Tibial artery (tissue), 4 donors: ENCODE results near the gene CRACR2A.

Experiments
- DNase-seq, 2 donors: peaks; one replicate each; pipeline ENCODE4 v3.0.0-alpha.2; 2019
- H3K27ac ChIP-seq, 2 donors: fragments of 200-600 bp; sonication (generic) in 1 of 2; 1 replicate in 1 of 2; 2 replicates in 1 of 2; pipeline ENCODE4 v1.5.1; 2018 to 2019; ENCODE audit warnings: mild to moderate bottlenecking in 1 of 2
- H3K27me3 ChIP-seq, 2 donors: fragments of 200-600 bp; sonication (generic) in 1 of 2; one replicate each; pipeline versions ENCODE4 v1.5.1 to v1.6.0; 2016 to 2019
- H3K36me3 ChIP-seq, 3 donors: fragments of 200-600 bp; sonication (generic) in 2 of 3; one replicate each; pipeline ENCODE4 v1.5.1; 2016 to 2019; ENCODE audit warnings: mild to moderate bottlenecking in 2 of 3
- H3K4me1 ChIP-seq, 4 donors: fragments of 200-600 bp; sonication (generic) in 2 of 4; 1 replicate in 3 of 4; 2 replicates in 1 of 4; pipeline ENCODE4 v1.5.1; 2016 to 2019
- H3K4me3 ChIP-seq, 2 donors: fragments of 200-600 bp; sonication (generic) in 1 of 2; 1 replicate in 1 of 2; 2 replicates in 1 of 2; pipeline ENCODE4 v1.5.1; 2018 to 2019; ENCODE audit warnings: mild to moderate bottlenecking in 2 of 2
- H3K9me3 ChIP-seq, 3 donors: fragments of 200-600 bp; sonication (generic) in 1 of 3; one replicate each; pipeline ENCODE4 v1.5.1; 2016 to 2019
- intact Hi-C: fragments of 100-400 bp; cut with DNase I; formaldehyde crosslinking; loops from one replicate; pipeline ENCODE4 v1.15.0; 2023; ENCODE audit warnings: low total_unique reads
- TF ChIP-seq, protein P1 (sequence below), 2 experiments: fragments of 200-600 bp in 1 of 2; fragments of 450-650 bp in 1 of 2; IDR thresholded peaks; one replicate each; pipeline ENCODE4 v1.5.1; 2017 to 2019; ENCODE audit warnings: antibody characterized with exemption in 2 of 2, mild to moderate bottlenecking in 1 of 2, moderate library complexity in 1 of 2

The CRACR2A gene

DNA sequence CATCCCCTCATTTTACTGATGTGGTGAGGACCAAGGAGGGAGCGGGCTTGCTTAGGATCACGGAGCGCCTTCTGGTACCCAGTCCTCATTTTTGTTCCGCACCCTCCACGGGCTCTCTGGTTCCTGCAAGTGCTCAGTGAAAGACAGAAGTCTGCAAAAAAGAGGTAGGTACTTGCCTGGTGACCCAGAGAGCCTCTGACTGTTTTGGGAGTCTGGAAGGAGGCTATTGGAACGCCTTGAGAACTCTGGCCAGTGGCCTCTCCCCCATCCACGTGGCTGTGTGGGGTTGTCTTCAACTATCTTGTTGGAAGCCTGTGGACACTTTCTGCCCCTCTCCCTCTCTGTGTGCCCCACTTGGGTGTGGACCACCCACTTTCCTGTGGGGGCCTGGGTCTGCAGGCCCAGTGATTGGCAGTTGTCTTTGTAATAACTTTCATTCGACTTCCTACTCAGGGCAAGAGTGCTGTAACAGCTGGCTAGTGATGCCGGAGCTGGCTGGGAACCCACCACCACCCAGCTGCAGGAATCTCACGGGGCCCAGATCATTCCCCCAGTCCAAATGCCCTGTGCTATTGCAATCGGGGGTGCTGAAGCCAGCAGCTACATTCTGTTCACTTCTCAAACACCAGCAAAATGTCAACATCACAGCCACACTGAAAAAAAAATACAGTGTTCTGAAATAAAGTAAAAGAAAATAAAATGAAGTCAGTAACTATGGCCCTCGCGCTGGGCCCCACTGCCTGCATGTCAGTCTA lies 139.1 kb downstream of the CRACR2A start:
- H3K9me3 ChIP-seq = no peaks in the 10 kb centered on the region
- TF ChIP-seq, protein P1, sequence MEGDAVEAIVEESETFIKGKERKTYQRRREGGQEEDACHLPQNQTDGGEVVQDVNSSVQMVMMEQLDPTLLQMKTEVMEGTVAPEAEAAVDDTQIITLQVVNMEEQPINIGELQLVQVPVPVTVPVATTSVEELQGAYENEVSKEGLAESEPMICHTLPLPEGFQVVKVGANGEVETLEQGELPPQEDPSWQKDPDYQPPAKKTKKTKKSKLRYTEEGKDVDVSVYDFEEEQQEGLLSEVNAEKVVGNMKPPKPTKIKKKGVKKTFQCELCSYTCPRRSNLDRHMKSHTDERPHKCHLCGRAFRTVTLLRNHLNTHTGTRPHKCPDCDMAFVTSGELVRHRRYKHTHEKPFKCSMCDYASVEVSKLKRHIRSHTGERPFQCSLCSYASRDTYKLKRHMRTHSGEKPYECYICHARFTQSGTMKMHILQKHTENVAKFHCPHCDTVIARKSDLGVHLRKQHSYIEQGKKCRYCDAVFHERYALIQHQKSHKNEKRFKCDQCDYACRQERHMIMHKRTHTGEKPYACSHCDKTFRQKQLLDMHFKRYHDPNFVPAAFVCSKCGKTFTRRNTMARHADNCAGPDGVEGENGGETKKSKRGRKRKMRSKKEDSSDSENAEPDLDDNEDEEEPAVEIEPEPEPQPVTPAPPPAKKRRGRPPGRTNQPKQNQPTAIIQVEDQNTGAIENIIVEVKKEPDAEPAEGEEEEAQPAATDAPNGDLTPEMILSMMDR (IDR thresholded peaks at IDR 0.05) = no peak
- H3K27ac ChIP-seq = no peak overlapping the region
- peaks cover 0 to 10% (median 0%) of the 10 kb centered on the region in 3 donors for H3K36me3 ChIP-seq
- peaks cover 0 to 13% (median 3%) of the 10 kb centered on the region in 4 donors for H3K4me1 ChIP-seq
- H3K27me3 ChIP-seq = no peaks in the 10 kb centered on the region
- H3K4me3 ChIP-seq = no peak overlapping the region
- no peak for DNase-seq
- intact Hi-C loops = no loop called here

DNA sequence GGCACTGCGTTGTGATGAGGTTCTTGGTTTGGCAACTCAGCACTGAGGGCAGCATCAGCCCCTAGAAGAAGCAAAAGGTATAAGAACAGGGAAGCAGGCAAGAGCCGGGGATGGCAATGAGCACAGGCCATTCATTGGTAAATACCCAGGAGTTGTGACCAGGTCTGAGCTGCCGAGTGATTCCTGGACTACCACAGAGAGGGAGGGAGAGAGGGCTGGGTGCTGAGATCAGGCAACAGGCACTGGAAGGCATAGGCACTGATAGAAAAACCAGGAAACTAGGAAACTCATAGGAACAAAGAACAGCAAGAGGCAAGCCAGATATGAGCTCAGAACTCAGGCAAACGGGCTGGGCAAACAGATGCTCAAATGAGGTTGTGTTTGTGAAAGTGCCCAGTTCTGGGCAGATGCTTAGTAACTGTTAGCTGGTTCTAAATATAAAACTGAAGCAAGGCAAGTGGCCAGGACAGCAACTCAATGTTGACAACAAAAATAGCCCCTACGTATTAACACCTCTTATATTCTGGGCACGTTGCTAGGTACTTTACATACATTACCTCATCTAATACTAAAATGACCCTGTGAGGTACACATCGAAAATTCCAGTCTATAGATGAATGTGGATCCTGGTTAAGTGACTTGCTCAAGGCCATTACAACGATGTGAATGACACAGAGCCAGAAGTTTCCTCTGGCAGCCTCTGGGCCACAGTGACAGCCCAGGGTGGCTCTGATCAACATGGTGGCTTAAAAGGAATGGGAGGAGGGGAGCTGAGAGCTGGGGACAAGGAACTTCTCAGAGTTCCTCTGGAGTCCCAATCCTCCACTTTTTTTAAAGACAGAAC lies 140.8 kb downstream of the CRACR2A start:
- H3K4me1 ChIP-seq = peaks cover 0 to 13% (median 3%) of the 10 kb centered on the region in 4 donors
- no peak overlapping the region for H3K4me3 ChIP-seq
- H3K9me3 ChIP-seq = no peaks in the 10 kb centered on the region
- intact Hi-C loops = no loop called here
- H3K36me3 ChIP-seq = peaks cover 0 to 10% (median 0%) of the 10 kb centered on the region in 3 donors
- TF ChIP-seq, protein P1 (IDR thresholded peaks at IDR 0.05) = no peak
- H3K27me3 ChIP-seq = no peaks in the 10 kb centered on the region
- no peak overlapping the region for H3K27ac ChIP-seq
- DNase-seq = peak in 1 of 2 donors; percentile 35

DNA sequence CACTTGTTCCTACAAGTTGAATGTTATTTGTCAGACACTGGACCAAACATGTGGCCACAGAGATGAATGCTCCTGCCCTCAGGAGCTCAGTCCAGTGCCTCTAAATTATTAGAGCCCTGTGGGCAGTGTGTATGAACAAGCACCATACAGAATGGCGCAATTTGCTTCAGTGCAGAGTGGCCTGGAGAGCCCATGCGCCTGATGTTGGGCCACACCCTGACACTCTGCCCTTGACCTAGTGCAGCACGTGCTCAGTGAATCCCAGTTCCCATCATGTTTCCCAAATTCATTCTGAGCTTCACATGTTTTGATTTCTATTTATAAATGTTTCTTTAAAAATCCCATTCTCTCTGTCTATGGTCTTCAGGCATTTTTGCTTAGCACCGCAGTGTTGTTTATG lies 145.1 kb downstream of the CRACR2A start:
- DNase-seq = no peak
- Histone ChIP-seq H3K4me1 (peaks cover 0 to 16% (median 6%) of the 10 kb centered on the region in 4 donors), H3K9me3 (no peaks in the 10 kb centered on the region), H3K27ac (no peak overlapping the region), H3K4me3 (no peak overlapping the region), H3K36me3 (no peaks in the 10 kb centered on the region), H3K27me3 (peaks cover 0 to 6% of the 10 kb centered on the region in 2 donors)
- TF ChIP-seq, protein P1 (IDR thresholded peaks at IDR 0.05) = no peak
- intact Hi-C loops = no loop called here

DNA sequence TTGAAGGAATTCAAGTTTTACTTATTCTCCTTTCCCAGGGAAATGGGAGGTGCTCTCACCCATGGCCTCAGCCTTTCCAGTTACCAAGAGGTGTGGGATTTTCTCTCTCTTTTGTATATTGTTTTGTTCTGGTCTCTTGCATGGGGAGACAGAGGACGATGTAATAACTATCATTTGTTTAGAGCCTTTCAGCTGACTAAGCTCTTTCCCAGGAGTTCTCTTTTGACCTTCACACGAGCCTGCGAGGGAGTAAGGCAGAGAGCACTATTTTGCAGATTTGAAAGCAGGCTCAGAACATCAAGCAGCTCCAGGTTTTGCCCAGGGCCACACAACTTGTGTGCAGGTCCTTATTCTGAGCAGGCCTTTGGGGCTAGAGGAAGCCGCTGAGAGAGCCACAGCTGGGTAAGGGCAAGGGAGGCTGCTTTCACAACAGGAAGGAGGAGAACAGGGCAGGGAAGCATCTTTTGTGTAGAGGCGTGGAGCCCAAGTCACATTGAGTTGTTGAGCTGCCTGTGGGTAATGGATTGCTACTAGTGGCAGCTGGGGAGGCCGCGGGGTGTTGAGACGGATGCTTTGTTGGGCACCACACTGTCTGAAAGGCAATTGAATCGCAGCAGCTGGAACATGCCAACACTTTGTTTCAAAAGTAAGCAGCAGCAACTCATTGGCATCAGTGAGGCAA lies 145.7 kb downstream of the CRACR2A start:
- Histone ChIP-seq H3K36me3 (no peaks in the 10 kb centered on the region), H3K27ac (no peak overlapping the region), H3K9me3 (no peaks in the 10 kb centered on the region), H3K4me1 (peaks cover 0 to 16% (median 5%) of the 10 kb centered on the region in 4 donors), H3K4me3 (no peak overlapping the region), H3K27me3 (peaks cover 0 to 11% of the 10 kb centered on the region in 2 donors)
- TF ChIP-seq, protein P1 (IDR thresholded peaks at IDR 0.05) = no peak
- no peak for DNase-seq
- intact Hi-C loops = no loop called here

DNA sequence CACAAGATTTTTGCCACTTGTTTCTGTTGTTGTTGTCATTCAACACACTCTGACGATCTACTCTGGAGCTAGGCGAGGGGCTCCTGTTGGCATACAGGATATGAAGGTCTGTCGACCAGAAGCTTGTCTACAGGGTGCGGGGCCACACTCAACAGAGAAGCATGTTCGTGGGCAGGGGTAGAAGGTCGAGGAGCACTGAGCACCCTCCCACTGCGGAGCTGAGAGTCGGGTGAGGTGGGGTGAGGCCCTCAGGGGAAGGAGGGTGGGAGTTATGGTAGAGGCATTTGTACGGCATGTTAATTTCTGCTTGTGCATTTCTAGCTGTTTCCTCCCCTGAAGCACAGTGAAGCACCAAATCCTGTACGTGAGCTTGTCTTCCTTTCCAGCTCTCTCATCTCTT lies 146.8 kb downstream of the CRACR2A start:
- Histone ChIP-seq H3K27ac (no peak overlapping the region), H3K27me3 (peaks cover 0 to 15% of the 10 kb centered on the region in 2 donors), H3K4me1 (peaks cover 0 to 10% (median 0%) of the 10 kb centered on the region in 4 donors), H3K9me3 (no peaks in the 10 kb centered on the region), H3K4me3 (no peak overlapping the region), H3K36me3 (no peaks in the 10 kb centered on the region)
- intact Hi-C loops = no loop called here
- TF ChIP-seq, protein P1 (IDR thresholded peaks at IDR 0.05) = no peak
- DNase-seq = no peak
